ENCODE results near the gene GREB1. TPM values are rescaled to one million over a fixed set of nuclear protein-coding genes. Genes with fewer than 3 reads are reported as not detected.

Gene GREB1
- total and polyA plus RNA-seq, 2 experiments from 2014 or later: 5.7 to 6.4 TPM

DNA sequence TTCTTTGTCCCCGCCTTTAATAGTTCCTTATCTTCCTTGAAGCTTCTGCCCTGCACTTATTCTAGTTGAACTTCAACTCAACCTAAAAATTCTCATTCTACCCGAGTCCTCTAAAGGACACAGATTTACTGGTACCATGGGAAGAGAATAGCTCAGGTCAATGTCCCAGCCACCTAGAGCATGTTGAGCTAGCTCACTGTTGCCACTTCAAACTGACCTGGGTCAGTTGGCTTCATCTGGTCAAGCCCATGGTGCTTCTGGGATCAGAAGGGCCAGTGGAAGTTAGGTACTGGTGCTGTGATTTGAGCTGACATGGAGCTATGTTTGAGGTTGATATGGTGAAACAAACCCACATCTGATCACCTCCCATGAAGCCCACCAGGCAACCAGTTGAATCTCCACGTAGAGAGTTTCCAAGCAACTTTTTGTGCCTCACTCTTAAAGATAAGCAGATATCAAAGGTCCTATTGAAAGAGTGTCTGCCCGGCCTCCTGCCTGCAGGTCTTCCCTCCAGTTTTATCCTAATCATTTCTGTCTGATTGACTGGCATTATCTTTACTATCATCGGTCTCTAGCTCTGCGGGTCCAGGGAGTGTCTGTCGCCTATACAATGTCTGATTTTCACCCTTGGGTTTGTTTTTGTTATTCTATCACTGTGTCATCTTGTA, 17.2 kb downstream of the GREB1 start:
- no peaks in the 10 kb centered on the region for H3K36me3 ChIP-seq (replicated peaks; ENCODE audit: insufficient read depth, low read depth)
- H3K27me3 ChIP-seq: no peaks in the 10 kb centered on the region
- H3K79me2 ChIP-seq: peaks cover 3% of the 10 kb centered on the region
- TF ChIP-seq EZH2 (IDR thresholded peaks at IDR 0.05; ENCODE audit: borderline replicate concordance): no peak
- TF ChIP-seq, protein P1, sequence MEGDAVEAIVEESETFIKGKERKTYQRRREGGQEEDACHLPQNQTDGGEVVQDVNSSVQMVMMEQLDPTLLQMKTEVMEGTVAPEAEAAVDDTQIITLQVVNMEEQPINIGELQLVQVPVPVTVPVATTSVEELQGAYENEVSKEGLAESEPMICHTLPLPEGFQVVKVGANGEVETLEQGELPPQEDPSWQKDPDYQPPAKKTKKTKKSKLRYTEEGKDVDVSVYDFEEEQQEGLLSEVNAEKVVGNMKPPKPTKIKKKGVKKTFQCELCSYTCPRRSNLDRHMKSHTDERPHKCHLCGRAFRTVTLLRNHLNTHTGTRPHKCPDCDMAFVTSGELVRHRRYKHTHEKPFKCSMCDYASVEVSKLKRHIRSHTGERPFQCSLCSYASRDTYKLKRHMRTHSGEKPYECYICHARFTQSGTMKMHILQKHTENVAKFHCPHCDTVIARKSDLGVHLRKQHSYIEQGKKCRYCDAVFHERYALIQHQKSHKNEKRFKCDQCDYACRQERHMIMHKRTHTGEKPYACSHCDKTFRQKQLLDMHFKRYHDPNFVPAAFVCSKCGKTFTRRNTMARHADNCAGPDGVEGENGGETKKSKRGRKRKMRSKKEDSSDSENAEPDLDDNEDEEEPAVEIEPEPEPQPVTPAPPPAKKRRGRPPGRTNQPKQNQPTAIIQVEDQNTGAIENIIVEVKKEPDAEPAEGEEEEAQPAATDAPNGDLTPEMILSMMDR (IDR thresholded peaks at IDR 0.05; ENCODE audit: poor library complexity): no peak
- no peak for TF ChIP-seq EZH2phosphoT487 (IDR thresholded peaks at IDR 0.05; ENCODE audit: low read depth, severe bottlenecking, unreplicated experiment)
- H3K9me3 ChIP-seq (ENCODE audit: low read depth): no peaks in the 10 kb centered on the region
- no peak for DNase-seq (ENCODE audit: low spot score)
- no peak overlapping the region for H3K27ac ChIP-seq
- H3K9me2 ChIP-seq (replicated peaks; ENCODE audit: insufficient read depth): no peaks in the 10 kb centered on the region
- H3K4me2 ChIP-seq: no peak overlapping the region
- no peak overlapping the region for H3K4me3 ChIP-seq
- WGBS (ENCODE audit: low lambda C conversion rate, missing lambda C conversion rate): 63% methylated on average over 7 of the region's 7 CpGs
- no peaks in the 10 kb centered on the region for H4K20me1 ChIP-seq (ENCODE audit: insufficient read depth, poor library complexity, severe bottlenecking)
- no peak overlapping the region for H2AFZ ChIP-seq
- H3K4me1 ChIP-seq (ENCODE audit: insufficient read depth): no peaks in the 10 kb centered on the region

DNA sequence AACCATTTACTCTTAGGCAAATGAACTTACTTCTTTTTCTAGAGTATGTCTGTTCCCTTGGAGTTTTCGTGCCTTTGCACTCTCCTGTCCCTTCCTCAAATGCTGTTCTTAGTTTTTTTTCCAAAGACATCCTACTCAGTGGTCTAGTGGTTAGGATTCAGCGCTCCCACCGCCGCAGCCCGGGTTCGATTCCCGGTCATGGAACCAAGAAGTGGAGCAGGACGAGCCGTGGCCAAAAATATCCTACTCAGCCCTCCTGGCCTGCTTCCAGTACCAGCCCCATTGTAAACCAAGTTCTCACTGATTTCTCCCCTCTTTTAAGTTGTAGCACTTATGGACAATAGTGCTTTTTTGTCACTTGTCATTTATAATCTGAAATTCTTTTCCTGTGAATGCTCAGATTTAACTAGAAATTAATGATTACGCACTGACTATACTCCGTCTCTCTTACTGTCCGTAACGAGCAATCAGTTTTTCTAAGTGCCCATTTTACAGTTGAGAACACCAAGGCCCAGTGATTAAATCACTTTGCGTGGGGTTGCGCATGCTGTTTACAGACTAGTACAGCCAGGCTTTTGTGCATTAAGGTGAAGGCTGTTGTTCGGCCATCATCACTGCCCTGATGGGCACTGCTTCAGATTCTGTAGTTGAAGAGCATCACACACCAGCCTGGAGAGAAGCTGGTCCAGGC, 17.9 kb downstream of the GREB1 start:
- H3K4me3 ChIP-seq: no peak overlapping the region
- H3K4me1 ChIP-seq (ENCODE audit: insufficient read depth): no peaks in the 10 kb centered on the region
- no peaks in the 10 kb centered on the region for H3K9me2 ChIP-seq (replicated peaks; ENCODE audit: insufficient read depth)
- H3K36me3 ChIP-seq (replicated peaks; ENCODE audit: insufficient read depth, low read depth): no peaks in the 10 kb centered on the region
- no peak overlapping the region for H3K4me2 ChIP-seq
- H3K27me3 ChIP-seq: no peaks in the 10 kb centered on the region
- WGBS (ENCODE audit: low lambda C conversion rate, missing lambda C conversion rate): 93% methylated on average over 16 of the region's 16 CpGs
- H2AFZ ChIP-seq: no peak overlapping the region
- H4K20me1 ChIP-seq (ENCODE audit: insufficient read depth, poor library complexity, severe bottlenecking): no peaks in the 10 kb centered on the region
- no peaks in the 10 kb centered on the region for H3K9me3 ChIP-seq (ENCODE audit: low read depth)
- H3K27ac ChIP-seq: no peak overlapping the region
- H3K79me2 ChIP-seq: peaks cover 3% of the 10 kb centered on the region
- no peak for TF ChIP-seq EZH2phosphoT487 (IDR thresholded peaks at IDR 0.05; ENCODE audit: low read depth, severe bottlenecking, unreplicated experiment)
- DNase-seq (ENCODE audit: low spot score): no peak

DNA sequence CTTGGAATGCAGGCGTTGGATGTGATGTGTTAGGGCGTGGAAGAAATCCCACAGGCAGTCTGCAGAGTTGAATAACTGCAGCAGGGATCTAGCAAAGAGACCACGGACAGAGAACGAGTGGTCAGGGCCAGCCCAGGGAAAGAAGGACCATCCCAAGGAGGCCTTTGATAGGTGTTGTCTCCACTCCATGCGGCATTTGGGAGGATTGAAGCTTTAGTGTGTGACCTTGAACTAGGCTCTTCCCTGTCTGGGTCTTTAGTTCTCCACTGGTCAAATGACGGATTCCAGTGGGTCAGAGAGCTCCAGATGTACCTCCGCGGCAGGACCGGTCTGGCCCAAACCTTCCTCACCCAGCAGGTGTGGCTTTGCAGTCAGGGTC, 18.4 kb downstream of the GREB1 start:
- TF ChIP-seq, protein P1 (IDR thresholded peaks at IDR 0.05; ENCODE audit: poor library complexity): no peak
- TF ChIP-seq EZH2phosphoT487 (IDR thresholded peaks at IDR 0.05; ENCODE audit: low read depth, severe bottlenecking, unreplicated experiment) (no peak), EZH2 (IDR thresholded peaks at IDR 0.05; ENCODE audit: borderline replicate concordance) (no peak)
- no peak overlapping the region for H3K4me2 ChIP-seq
- no peak overlapping the region for H3K4me3 ChIP-seq
- no peaks in the 10 kb centered on the region for H3K27me3 ChIP-seq
- peaks cover under 1% of the 10 kb centered on the region for H3K79me2 ChIP-seq
- no peaks in the 10 kb centered on the region for H4K20me1 ChIP-seq (ENCODE audit: insufficient read depth, poor library complexity, severe bottlenecking)
- no peak overlapping the region for H3K27ac ChIP-seq
- H3K36me3 ChIP-seq (replicated peaks; ENCODE audit: insufficient read depth, low read depth): no peaks in the 10 kb centered on the region
- 88% methylated on average over 9 of the region's 9 CpGs for WGBS (ENCODE audit: low lambda C conversion rate, missing lambda C conversion rate)
- no peaks in the 10 kb centered on the region for H3K9me3 ChIP-seq (ENCODE audit: low read depth)
- no peaks in the 10 kb centered on the region for H3K4me1 ChIP-seq (ENCODE audit: insufficient read depth)
- H3K9me2 ChIP-seq (replicated peaks; ENCODE audit: insufficient read depth): no peaks in the 10 kb centered on the region
- DNase-seq (ENCODE audit: low spot score): no peak
- H2AFZ ChIP-seq: no peak overlapping the region

DNA sequence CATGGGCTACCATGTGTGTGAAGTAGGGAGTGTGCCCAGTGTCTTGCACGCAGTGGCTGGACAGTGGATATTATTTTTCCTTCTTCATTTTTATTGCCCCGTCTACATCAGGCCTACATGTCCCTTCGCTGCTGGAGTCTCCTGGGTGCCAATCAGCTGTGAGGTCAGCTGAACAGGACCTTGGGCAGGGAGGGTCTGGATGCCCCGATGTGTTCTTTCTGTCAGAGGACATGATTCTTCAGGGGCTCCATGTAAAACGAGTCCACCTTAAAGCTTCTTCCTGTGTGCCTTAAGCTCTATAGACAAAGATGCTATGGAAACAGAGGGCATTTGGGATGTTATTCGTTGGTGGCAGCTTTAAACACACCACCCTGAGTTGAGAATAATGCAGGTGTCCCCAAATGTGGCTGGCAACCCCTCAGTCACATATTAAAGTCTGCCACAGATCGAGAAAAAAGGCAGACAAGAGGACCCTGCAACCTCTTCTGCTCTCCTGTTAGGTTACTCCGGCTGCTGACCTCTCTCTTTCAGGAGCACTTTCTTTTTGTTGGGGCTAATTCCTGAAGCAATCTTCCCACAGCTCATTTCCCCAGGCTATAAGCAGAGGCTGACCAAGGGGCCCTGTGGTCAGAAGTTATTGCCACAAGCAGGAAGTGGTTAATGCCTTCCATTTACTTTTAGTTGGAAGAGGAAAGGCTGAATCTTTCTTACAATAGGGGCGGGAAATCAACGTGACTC, 20.0 kb downstream of the GREB1 start:
- Histone ChIP-seq H3K4me3 (no peak overlapping the region), H3K4me1 (ENCODE audit: insufficient read depth) (peaks cover 9% of the 10 kb centered on the region), H3K36me3 (replicated peaks; ENCODE audit: insufficient read depth, low read depth) (no peaks in the 10 kb centered on the region), H3K9me2 (replicated peaks; ENCODE audit: insufficient read depth) (no peaks in the 10 kb centered on the region), H3K79me2 (no peaks in the 10 kb centered on the region), H3K4me2 (peak overlapping the region; percentile 5), H2AFZ (peak overlapping the region; percentile 28), H3K27me3 (no peaks in the 10 kb centered on the region), H4K20me1 (ENCODE audit: insufficient read depth, poor library complexity, severe bottlenecking) (no peaks in the 10 kb centered on the region), H3K27ac (no peak overlapping the region), H3K9me3 (ENCODE audit: low read depth) (no peaks in the 10 kb centered on the region)
- DNase-seq (ENCODE audit: low spot score): no peak
- whole genome bisulfite sequencing (ENCODE audit: low lambda C conversion rate, missing lambda C conversion rate): 69% methylated on average over 10 of the region's 10 CpGs
- no peak for TF ChIP-seq EZH2phosphoT487 (IDR thresholded peaks at IDR 0.05; ENCODE audit: low read depth, severe bottlenecking, unreplicated experiment)
- TF ChIP-seq, protein P1 (IDR thresholded peaks at IDR 0.05; ENCODE audit: poor library complexity): no peak
- no peak for TF ChIP-seq EZH2 (IDR thresholded peaks at IDR 0.05; ENCODE audit: borderline replicate concordance)

Data from hepatocyte (in vitro differentiated cells).